PC-3 (cell line): ENCODE data around the gene STK16. TPM values are rescaled to one million over a fixed set of nuclear protein-coding genes. Genes with fewer than 3 reads are reported as not detected.
A peak's percentile ranks its signal among the peaks of the same experiment; 100 is the strongest.

Experiments
- ATAC-seq: fragments of 200-7000 bp; cut with Tn5 transposase; 2 replicates; pipeline ENCODE4 v1.9.1; 2020; ENCODE audit warnings: mild to moderate bottlenecking, moderate library complexity
- BruUV-seq: library from RNA; stranded (reverse); fragments of 400-500 nt; replicated peaks from 2 replicates; lab custom pipeline; 2021; lab: Mats Ljungman, UMichigan
- CTCF ChIA-PET: fragments of 300-600 bp; sonication (Branson Sonifier 250); formaldehyde crosslinking; loops from one replicate; lab custom pipeline; 2022; ENCODE audit warnings: antibody characterized with exemption; lab: Charles Lee
- POLR2A ChIA-PET: fragments of 300-600 bp; sonication (Branson Sonifier 250); formaldehyde crosslinking; loops from one replicate; lab custom pipeline; 2022; ENCODE audit warnings: antibody characterized with exemption; ENCODE audit not compliant: unreplicated experiment; lab: Charles Lee
- DNase-seq: peaks from one replicate; pipeline ENCODE4 v3.0.0-alpha.2; 2015
- H2AFZ ChIP-seq: fragments of 300-600 bp; sonication (generic); 2 replicates; pipeline ENCODE4 v1.6.0; 2016; ENCODE audit warnings: antibody characterized with exemption, low read length
- H3F3A ChIP-seq: fragments of 300-600 bp; sonication (generic); one replicate; pipeline ENCODE4 v1.6.0; 2017; ENCODE audit warnings: antibody characterized with exemption, low read length, control low read depth, mild to moderate bottlenecking; ENCODE audit not compliant: unreplicated experiment
- H3K27ac ChIP-seq: fragments of 300-600 bp; sonication (generic); 2 replicates; pipeline ENCODE4 v1.5.1; 2016; ENCODE audit warnings: mild to moderate bottlenecking, low read length
- H3K27me3 ChIP-seq: fragments of 300-600 bp; sonication (generic); 2 replicates; pipeline ENCODE4 v1.6.1; 2016; ENCODE audit warnings: low read length, mixed read lengths
- H3K36me3 ChIP-seq: fragments of 300-600 bp; sonication (generic); 2 replicates; pipeline ENCODE4 v1.6.1; 2016; ENCODE audit warnings: low read depth, mixed run types, low read length, mixed read lengths
- H3K4me1 ChIP-seq: fragments of 300-600 bp; sonication (generic); 2 replicates; pipeline ENCODE4 v1.5.1; 2016; ENCODE audit warnings: low read length; ENCODE audit not compliant: insufficient read depth
- H3K4me2 ChIP-seq: fragments of 300-600 bp; sonication (generic); 2 replicates; pipeline ENCODE4 v1.6.0; 2016; ENCODE audit warnings: low read length
- H3K4me3 ChIP-seq: fragments of 300-600 bp; sonication (generic); 2 replicates; pipeline ENCODE4 v1.5.1; 2016; ENCODE audit warnings: mild to moderate bottlenecking, low read length, mixed read lengths
- H3K79me2 ChIP-seq: fragments of 300-600 bp; sonication (generic); 2 replicates; pipeline ENCODE4 v1.6.1; 2017; ENCODE audit warnings: low read length, mixed read lengths
- H3K9ac ChIP-seq: fragments of 300-600 bp; sonication (generic); 2 replicates; pipeline ENCODE4 v1.6.0; 2016; ENCODE audit warnings: mild to moderate bottlenecking, low read length
- H3K9me2 ChIP-seq: fragments of 300-600 bp; sonication (generic); replicated peaks from 2 replicates; pipeline ENCODE4 v1.6.1; 2016; ENCODE audit warnings: mixed run types, low read length, mixed read lengths
- H3K9me3 ChIP-seq: fragments of 300-600 bp; sonication (generic); 2 replicates; pipeline ENCODE4 v1.6.1; 2016; ENCODE audit warnings: low read length, mixed read lengths
- H4K20me1 ChIP-seq: fragments of 300-600 bp; sonication (generic); 2 replicates; pipeline ENCODE4 v1.6.1; 2016; ENCODE audit warnings: low read length, mixed read lengths
- CTCF ChIP-seq: fragments of 300-600 bp; sonication (generic); conservative IDR thresholded peaks from 2 replicates; pipeline ENCODE4 v1.5.1; 2017; ENCODE audit warnings: antibody characterized with exemption, low read depth, mild to moderate bottlenecking, low read length
- EZH2 ChIP-seq: fragments of 300-600 bp; sonication (generic); IDR thresholded peaks from one replicate; pipeline ENCODE4 v1.6.1; 2017; ENCODE audit warnings: antibody characterized with exemption, mild to moderate bottlenecking, low read length; ENCODE audit not compliant: unreplicated experiment
- EZH2phosphoT487 ChIP-seq: fragments of 300-600 bp; sonication (generic); IDR thresholded peaks from 2 replicates; pipeline ENCODE4 v1.6.1; 2018; ENCODE audit warnings: mild to moderate bottlenecking, antibody characterized with exemption, low read length, borderline replicate concordance
- intact Hi-C: fragments of 100-400 bp; cut with micrococcal nuclease; formaldehyde crosslinking; loops from 2 replicates; pipeline ENCODE4 v1.9.0; 2023
- total RNA-seq: library from RNA; depleted of rRNA; stranded (reverse); fragments of >200 nt; gene quantifications from 2 replicates; pipeline ENCODE4 v1.2.3, GENCODE V29; 2014

Gene STK16
- total RNA-seq, 1 experiment from 2014 or later: 16.3 TPM

- Histone ChIP-seq H3K4me2 (no peak overlapping the region), H3K79me2 (no peaks in the 10 kb centered on the region), H3K9me3 (no peaks in the 10 kb centered on the region), H2AFZ (no peak overlapping the region), H3K4me1 (peaks cover 23% of the 10 kb centered on the region), H3K27ac (no peak overlapping the region), H3K9me2 (no peaks in the 10 kb centered on the region), H4K20me1 (no peaks in the 10 kb centered on the region), H3K27me3 (no peaks in the 10 kb centered on the region), H3K4me3 (no peak overlapping the region), H3K9ac (no peak overlapping the region), H3K36me3 (no peaks in the 10 kb centered on the region), H3F3A (no peaks in the 10 kb centered on the region)
- CTCF ChIA-PET: no interaction called here
- intact Hi-C loops: no loop called here
- no TSS peak for BruUV-seq
- no peak for ATAC-seq
- POLR2A ChIA-PET: no interaction called here
- TF ChIP-seq EZH2phosphoT487 (no peak), EZH2 (no peak), CTCF (no peak)
- no peak for DNase-seq
Measured at GRCh38 chr2:219292616-219293015, 47.3 kb downstream of the STK16 start.

- H2AFZ ChIP-seq: peak overlapping the region; percentile 96; the same call in 1 of the 2 replicates
- H3K4me1 ChIP-seq: peaks cover 23% of the 10 kb centered on the region
- H3K27me3 ChIP-seq: no peaks in the 10 kb centered on the region
- no peak for ATAC-seq
- no peaks in the 10 kb centered on the region for H3K36me3 ChIP-seq
- no peak overlapping the region for H3K9ac ChIP-seq
- H4K20me1 ChIP-seq: no peaks in the 10 kb centered on the region
- no peak for TF ChIP-seq EZH2
- TF ChIP-seq EZH2phosphoT487: no peak
- TF ChIP-seq CTCF: no peak
- no peak for DNase-seq
- ChIA-PET POLR2A (interaction anchor here (0.6 kb wide), 1 partner anchor 117 kb away, joined by 4 read pairs; the partner anchor contains the start of gene CNPPD1), CTCF (interaction anchor here (1.5 to 2.8 kb wide), 2 partner anchors 15 to 236 kb away, joined by 6 to 39 read pairs; partner anchors contain the start of gene DNAJB2)
- no peaks in the 10 kb centered on the region for H3K9me3 ChIP-seq
- peak overlapping the region; percentile 91 for H3K4me2 ChIP-seq
- H3K9me2 ChIP-seq: no peaks in the 10 kb centered on the region
- H3F3A ChIP-seq: no peaks in the 10 kb centered on the region
- peak overlapping the region; percentile 72; the same call in 1 of the 2 replicates for H3K4me3 ChIP-seq
- H3K27ac ChIP-seq: no peak overlapping the region
- H3K79me2 ChIP-seq: no peaks in the 10 kb centered on the region
- intact Hi-C loops: loop anchor here (1.0 to 2.0 kb wide), 2 partner anchors 14 to 45 kb away; partner anchors contain the start of gene DNAJB2
- TSS peak; percentile 35 for BruUV-seq
Measured at GRCh38 chr2:219293736-219294231, 48.5 kb downstream of the STK16 start.
